BJ (cell line): Measurements from ENCODE around the gene RGMA. TPM values are rescaled to one million over a fixed set of nuclear protein-coding genes. Genes with fewer than 3 reads are reported as not detected.

Experiments used
- CTCF ChIA-PET: fragments of 350-600 bp; formaldehyde crosslinking; extraction: SDS; loops from one replicate; lab custom pipeline; 2021; ENCODE audit warnings: antibody characterized with exemption, inconsistent platforms; lab: Yijun Ruan, JAX
- POLR2A ChIA-PET: fragments of 300-600 bp; sonication (Branson Sonifier 250); formaldehyde crosslinking; extraction: SDS; loops from one replicate; lab custom pipeline; 2021; ENCODE audit warnings: antibody characterized with exemption; lab: Charles Lee
- DNase-seq: peaks from one replicate; pipeline ENCODE4 v3.0.0-alpha.2; 2011; ENCODE audit warnings: low read depth
- H3K27me3 ChIP-seq: 2 replicates; pipeline ENCODE4 v1.6.0; 2011; ENCODE audit warnings: low read length; ENCODE audit not compliant: control insufficient read depth, insufficient read depth
- H3K36me3 ChIP-seq: 2 replicates; pipeline ENCODE4 v1.5.1; 2011; ENCODE audit warnings: low read length; ENCODE audit not compliant: control insufficient read depth, insufficient read depth
- H3K4me3 ChIP-seq: 2 replicates; pipeline ENCODE4 v1.5.1; 2011; ENCODE audit warnings: low read depth, mild to moderate bottlenecking, control low read depth, low read length
- polyA plus RNA-seq: library from polyadenylated mRNA; depleted of rRNA; stranded (reverse); fragments of >200 nt; gene quantifications from 2 replicates; pipeline ENCODE4 v1.2.3, GENCODE V29; 2011
- TF ChIP-seq, protein P1 (sequence below): IDR thresholded peaks from 2 replicates; pipeline ENCODE4 v1.5.1; 2011; ENCODE audit warnings: low read depth, mild to moderate bottlenecking, control low read depth, inconsistent platforms, low read length, moderate library complexity; ENCODE audit not compliant: insufficient read depth

Gene RGMA
- polyA plus RNA-seq, 1 experiment: 0.34 TPM

- ChIA-PET CTCF (no interaction called here), POLR2A (no interaction called here)
- no peaks in the 10 kb centered on the region for H3K36me3 ChIP-seq
- H3K4me3 ChIP-seq: no peak overlapping the region
- TF ChIP-seq, protein P1, sequence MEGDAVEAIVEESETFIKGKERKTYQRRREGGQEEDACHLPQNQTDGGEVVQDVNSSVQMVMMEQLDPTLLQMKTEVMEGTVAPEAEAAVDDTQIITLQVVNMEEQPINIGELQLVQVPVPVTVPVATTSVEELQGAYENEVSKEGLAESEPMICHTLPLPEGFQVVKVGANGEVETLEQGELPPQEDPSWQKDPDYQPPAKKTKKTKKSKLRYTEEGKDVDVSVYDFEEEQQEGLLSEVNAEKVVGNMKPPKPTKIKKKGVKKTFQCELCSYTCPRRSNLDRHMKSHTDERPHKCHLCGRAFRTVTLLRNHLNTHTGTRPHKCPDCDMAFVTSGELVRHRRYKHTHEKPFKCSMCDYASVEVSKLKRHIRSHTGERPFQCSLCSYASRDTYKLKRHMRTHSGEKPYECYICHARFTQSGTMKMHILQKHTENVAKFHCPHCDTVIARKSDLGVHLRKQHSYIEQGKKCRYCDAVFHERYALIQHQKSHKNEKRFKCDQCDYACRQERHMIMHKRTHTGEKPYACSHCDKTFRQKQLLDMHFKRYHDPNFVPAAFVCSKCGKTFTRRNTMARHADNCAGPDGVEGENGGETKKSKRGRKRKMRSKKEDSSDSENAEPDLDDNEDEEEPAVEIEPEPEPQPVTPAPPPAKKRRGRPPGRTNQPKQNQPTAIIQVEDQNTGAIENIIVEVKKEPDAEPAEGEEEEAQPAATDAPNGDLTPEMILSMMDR: no peak
- no peaks in the 10 kb centered on the region for H3K27me3 ChIP-seq
- DNase-seq: no peak
Observed at GRCh38 chr15:93121973-93122910, 33.2 kb upstream of the RGMA start.

DNA sequence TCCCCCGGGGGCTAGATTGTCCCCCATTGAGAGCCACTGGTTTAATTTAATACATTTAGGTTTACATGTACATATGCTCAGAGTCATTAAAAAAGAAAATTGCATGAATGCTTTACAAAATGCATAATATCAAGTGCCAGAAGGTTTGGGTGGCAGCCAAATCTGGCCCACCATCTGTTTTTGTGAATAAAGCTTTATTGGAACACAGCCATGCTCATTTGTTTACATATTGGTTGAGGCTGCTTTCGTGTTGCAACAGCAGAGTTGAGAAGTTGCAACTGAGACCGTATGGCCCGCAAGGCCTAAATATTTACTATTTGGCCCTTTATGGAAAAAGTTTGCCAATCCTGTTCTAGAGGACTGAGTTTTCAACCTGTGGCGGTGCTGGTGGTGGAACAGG is 32.1 kb upstream of the RGMA start:
- DNase-seq: no peak
- ChIA-PET CTCF (no interaction called here), POLR2A (no interaction called here)
- H3K27me3 ChIP-seq: no peaks in the 10 kb centered on the region
- TF ChIP-seq, protein P1: no peak
- H3K36me3 ChIP-seq: no peaks in the 10 kb centered on the region
- H3K4me3 ChIP-seq: no peak overlapping the region

GRCh38 chr15:93118904-93119303 is 29.9 kb upstream of the RGMA start:
- H3K4me3 ChIP-seq: no peak overlapping the region
- ChIA-PET POLR2A (no interaction called here), CTCF (no interaction called here)
- DNase-seq: no peak
- no peaks in the 10 kb centered on the region for H3K27me3 ChIP-seq
- H3K36me3 ChIP-seq: no peaks in the 10 kb centered on the region
- TF ChIP-seq, protein P1: no peak

- H3K27me3 ChIP-seq: no peaks in the 10 kb centered on the region
Observed at GRCh38 chr15:93111451-93111850, 22.4 kb upstream of the RGMA start.

DNA sequence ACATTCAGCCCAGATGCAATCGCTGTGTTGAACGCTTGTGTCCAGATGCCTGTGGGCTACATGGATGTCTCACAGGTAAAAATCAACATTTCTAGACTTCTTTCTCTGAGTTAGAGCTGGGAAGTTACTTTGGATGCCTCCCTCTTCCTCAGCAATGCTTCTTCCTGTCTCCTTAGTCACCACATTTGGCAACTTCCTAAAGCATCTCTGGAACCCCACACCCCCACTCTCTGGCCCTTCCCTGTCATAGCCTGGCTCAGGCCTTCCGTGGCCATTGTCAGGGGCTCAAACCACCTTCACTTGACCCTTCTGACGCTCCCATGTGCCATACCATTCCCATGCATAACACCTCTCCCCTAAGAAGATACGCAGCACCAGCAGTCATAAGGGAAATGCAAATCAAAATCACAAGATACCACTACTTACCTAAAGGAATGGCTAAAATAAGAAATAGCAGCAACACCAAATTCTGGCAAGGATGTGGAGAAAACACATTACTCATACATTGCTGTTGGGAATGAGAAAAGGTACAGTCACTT is 21.6 kb upstream of the RGMA start:
- no peak for DNase-seq
- CTCF ChIA-PET: interaction anchor here (0.5 kb wide), 1 partner anchor 9 kb away, joined by 3 read pairs; no protein-coding TSS in a partner anchor
- Histone ChIP-seq H3K27me3 (no peaks in the 10 kb centered on the region), H3K36me3 (no peaks in the 10 kb centered on the region), H3K4me3 (no peak overlapping the region)
- POLR2A ChIA-PET: no interaction called here
- TF ChIP-seq, protein P1: no peak

More at GRCh38 chr15:93111451-93111850, 22.4 kb upstream of the RGMA start:
- CTCF ChIA-PET: no interaction called here
- Histone ChIP-seq H3K36me3 (no peaks in the 10 kb centered on the region), H3K4me3 (no peak overlapping the region)
- no peak for DNase-seq
- POLR2A ChIA-PET: no interaction called here
- TF ChIP-seq, protein P1: no peak
